SK-N-SH treated with all-trans-retinoic acid at 6 μM for 48 hours (cell line): Measurements from ENCODE around the gene ACE.

ENCODE experiments used
- ARNTL ChIP-seq: fragments of 450-650 bp; formaldehyde crosslinking; IDR thresholded peaks from 2 replicates; pipeline ENCODE4 v1.5.0; 2020; ENCODE audit warnings: low read depth, mild to moderate bottlenecking, moderate library complexity, borderline replicate concordance
- OSR1 ChIP-seq: fragments of 250-450 bp; sonication (Bioruptor Pico); IDR thresholded peaks from 2 replicates; pipeline ENCODE4 v1.8.0; 2022; ENCODE audit warnings: moderate library complexity, mild to moderate bottlenecking, inconsistent platforms
- PPARA ChIP-seq: fragments of 250-450 bp; sonication (Bioruptor Pico); IDR thresholded peaks from 2 replicates; pipeline ENCODE4 v1.5.0; 2020; ENCODE audit warnings: mild to moderate bottlenecking, borderline replicate concordance
- RARB ChIP-seq: fragments of 250-450 bp; sonication (Bioruptor Pico); IDR thresholded peaks from 2 replicates; pipeline ENCODE4 v1.8.0; 2021; ENCODE audit warnings: mild to moderate bottlenecking, moderate library complexity
- SNAI2 ChIP-seq: fragments of 250-450 bp; sonication (Bioruptor Pico); IDR thresholded peaks from 2 replicates; pipeline ENCODE4 v1.5.0; 2020; ENCODE audit warnings: mild to moderate bottlenecking, moderate library complexity
- TOX ChIP-seq: fragments of 250-450 bp; sonication (Bioruptor Pico); IDR thresholded peaks from 2 replicates; pipeline ENCODE4 v1.8.0; 2021; ENCODE audit warnings: mild to moderate bottlenecking, moderate library complexity, borderline replicate concordance
- ZFP3 ChIP-seq: fragments of 250-450 bp; sonication (Bioruptor Pico); IDR thresholded peaks from 2 replicates; pipeline ENCODE4 v1.5.0; 2020; ENCODE audit warnings: mild to moderate bottlenecking, moderate library complexity
- ZFP30 ChIP-seq: fragments of 450-650 bp; formaldehyde crosslinking; IDR thresholded peaks from 2 replicates; pipeline ENCODE4 v1.5.0; 2022; ENCODE audit warnings: mild to moderate bottlenecking, moderate library complexity
- ZNF565 ChIP-seq: fragments of 450-650 bp; formaldehyde crosslinking; conservative IDR thresholded peaks from 2 replicates; pipeline ENCODE4 v1.5.0; 2020; ENCODE audit warnings: low read depth, mild to moderate bottlenecking, moderate library complexity
- ZNF70 ChIP-seq: fragments of 450-650 bp; formaldehyde crosslinking; IDR thresholded peaks from 2 replicates; pipeline ENCODE4 v1.5.0; 2020; ENCODE audit warnings: mild to moderate bottlenecking, moderate library complexity
- TF ChIP-seq, protein P1 (sequence below): fragments of 250-450 bp; sonication (Bioruptor Pico); IDR thresholded peaks from 2 replicates; pipeline ENCODE4 v1.8.0; 2020; ENCODE audit warnings: mild to moderate bottlenecking, moderate library complexity, borderline replicate concordance
- TF ChIP-seq, protein P2 (sequence below): fragments of 250-450 bp; sonication (Bioruptor Pico); IDR thresholded peaks from 2 replicates; pipeline ENCODE4 v1.8.0; 2021; ENCODE audit warnings: low read depth, mild to moderate bottlenecking, moderate library complexity, borderline replicate concordance
- TF ChIP-seq, protein P3 (sequence below): fragments of 250-450 bp; sonication (Bioruptor Pico); IDR thresholded peaks from 2 replicates; pipeline ENCODE4 v1.5.0; 2020; ENCODE audit warnings: mild to moderate bottlenecking, moderate library complexity
- TF ChIP-seq, protein P4 (sequence below): fragments of 250-450 bp; sonication (Bioruptor Pico); IDR thresholded peaks from 2 replicates; pipeline ENCODE4 v1.5.1; 2020; ENCODE audit warnings: low read depth, mild to moderate bottlenecking, moderate library complexity

DNA sequence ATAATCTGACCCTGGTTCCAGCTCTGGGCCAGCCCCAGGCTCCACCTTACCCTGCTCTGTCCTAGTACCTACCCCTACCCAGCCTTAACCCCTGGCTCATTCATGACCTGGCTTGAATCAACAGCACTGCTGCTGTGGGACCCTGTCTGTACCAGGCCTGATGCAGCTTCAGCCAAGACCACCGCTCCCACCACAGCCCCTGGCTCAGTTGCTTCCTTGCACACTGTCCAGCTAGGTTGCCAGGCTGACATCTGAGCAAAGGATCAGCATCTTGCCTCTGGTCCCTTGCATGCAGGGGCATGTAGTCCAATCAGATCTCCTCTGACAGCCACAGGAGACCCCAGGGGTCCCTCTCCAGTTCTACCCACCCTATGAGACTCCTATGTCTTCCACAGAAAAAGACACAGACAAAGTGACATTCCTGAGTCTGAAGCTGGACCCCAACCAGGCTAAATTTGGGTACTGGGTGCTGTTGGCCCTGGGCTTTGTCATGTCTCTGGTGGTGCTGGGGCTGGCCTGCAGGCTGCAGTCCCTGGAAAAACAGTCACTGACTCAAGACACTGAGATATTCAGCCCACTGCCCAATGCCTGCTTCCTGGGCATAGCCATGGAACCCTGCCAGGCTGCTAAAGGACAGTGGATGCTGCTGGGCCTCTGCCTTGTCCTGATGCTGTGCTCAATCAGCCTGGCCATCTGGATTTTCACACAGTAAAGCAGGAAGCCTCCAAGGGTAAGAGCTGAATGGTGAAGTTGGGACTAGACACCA, 42.4 kb downstream of the ACE start:
- TF ChIP-seq, protein P1, sequence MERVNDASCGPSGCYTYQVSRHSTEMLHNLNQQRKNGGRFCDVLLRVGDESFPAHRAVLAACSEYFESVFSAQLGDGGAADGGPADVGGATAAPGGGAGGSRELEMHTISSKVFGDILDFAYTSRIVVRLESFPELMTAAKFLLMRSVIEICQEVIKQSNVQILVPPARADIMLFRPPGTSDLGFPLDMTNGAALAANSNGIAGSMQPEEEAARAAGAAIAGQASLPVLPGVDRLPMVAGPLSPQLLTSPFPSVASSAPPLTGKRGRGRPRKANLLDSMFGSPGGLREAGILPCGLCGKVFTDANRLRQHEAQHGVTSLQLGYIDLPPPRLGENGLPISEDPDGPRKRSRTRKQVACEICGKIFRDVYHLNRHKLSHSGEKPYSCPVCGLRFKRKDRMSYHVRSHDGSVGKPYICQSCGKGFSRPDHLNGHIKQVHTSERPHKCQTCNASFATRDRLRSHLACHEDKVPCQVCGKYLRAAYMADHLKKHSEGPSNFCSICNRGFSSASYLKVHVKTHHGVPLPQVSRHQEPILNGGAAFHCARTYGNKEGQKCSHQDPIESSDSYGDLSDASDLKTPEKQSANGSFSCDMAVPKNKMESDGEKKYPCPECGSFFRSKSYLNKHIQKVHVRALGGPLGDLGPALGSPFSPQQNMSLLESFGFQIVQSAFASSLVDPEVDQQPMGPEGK (CRISPR knock-in tag) = no peak
- TF ChIP-seq ZNF565 (CRISPR knock-in tag) (no peak), ARNTL (CRISPR knock-in tag) (no peak), ZFP30 (CRISPR knock-in tag) (no peak), SNAI2 (no peak), RARB (CRISPR knock-in tag) (no peak), PPARA (CRISPR knock-in tag) (no peak), TOX (CRISPR knock-in tag) (no peak), ZFP3 (CRISPR knock-in tag) (no peak), OSR1 (CRISPR knock-in tag) (no peak), ZNF70 (CRISPR knock-in tag) (no peak)
- TF ChIP-seq, protein P2, sequence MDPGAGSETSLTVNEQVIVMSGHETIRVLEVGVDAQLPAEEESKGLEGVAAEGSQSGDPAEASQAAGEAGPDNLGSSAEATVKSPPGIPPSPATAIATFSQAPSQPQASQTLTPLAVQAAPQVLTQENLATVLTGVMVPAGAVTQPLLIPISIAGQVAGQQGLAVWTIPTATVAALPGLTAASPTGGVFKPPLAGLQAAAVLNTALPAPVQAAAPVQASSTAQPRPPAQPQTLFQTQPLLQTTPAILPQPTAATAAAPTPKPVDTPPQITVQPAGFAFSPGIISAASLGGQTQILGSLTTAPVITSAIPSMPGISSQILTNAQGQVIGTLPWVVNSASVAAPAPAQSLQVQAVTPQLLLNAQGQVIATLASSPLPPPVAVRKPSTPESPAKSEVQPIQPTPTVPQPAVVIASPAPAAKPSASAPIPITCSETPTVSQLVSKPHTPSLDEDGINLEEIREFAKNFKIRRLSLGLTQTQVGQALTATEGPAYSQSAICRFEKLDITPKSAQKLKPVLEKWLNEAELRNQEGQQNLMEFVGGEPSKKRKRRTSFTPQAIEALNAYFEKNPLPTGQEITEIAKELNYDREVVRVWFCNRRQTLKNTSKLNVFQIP = no peak
- TF ChIP-seq, protein P3, sequence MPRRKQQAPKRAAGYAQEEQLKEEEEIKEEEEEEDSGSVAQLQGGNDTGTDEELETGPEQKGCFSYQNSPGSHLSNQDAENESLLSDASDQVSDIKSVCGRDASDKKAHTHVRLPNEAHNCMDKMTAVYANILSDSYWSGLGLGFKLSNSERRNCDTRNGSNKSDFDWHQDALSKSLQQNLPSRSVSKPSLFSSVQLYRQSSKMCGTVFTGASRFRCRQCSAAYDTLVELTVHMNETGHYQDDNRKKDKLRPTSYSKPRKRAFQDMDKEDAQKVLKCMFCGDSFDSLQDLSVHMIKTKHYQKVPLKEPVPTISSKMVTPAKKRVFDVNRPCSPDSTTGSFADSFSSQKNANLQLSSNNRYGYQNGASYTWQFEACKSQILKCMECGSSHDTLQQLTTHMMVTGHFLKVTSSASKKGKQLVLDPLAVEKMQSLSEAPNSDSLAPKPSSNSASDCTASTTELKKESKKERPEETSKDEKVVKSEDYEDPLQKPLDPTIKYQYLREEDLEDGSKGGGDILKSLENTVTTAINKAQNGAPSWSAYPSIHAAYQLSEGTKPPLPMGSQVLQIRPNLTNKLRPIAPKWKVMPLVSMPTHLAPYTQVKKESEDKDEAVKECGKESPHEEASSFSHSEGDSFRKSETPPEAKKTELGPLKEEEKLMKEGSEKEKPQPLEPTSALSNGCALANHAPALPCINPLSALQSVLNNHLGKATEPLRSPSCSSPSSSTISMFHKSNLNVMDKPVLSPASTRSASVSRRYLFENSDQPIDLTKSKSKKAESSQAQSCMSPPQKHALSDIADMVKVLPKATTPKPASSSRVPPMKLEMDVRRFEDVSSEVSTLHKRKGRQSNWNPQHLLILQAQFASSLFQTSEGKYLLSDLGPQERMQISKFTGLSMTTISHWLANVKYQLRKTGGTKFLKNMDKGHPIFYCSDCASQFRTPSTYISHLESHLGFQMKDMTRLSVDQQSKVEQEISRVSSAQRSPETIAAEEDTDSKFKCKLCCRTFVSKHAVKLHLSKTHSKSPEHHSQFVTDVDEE (CRISPR knock-in tag) = no peak
- TF ChIP-seq, protein P4, sequence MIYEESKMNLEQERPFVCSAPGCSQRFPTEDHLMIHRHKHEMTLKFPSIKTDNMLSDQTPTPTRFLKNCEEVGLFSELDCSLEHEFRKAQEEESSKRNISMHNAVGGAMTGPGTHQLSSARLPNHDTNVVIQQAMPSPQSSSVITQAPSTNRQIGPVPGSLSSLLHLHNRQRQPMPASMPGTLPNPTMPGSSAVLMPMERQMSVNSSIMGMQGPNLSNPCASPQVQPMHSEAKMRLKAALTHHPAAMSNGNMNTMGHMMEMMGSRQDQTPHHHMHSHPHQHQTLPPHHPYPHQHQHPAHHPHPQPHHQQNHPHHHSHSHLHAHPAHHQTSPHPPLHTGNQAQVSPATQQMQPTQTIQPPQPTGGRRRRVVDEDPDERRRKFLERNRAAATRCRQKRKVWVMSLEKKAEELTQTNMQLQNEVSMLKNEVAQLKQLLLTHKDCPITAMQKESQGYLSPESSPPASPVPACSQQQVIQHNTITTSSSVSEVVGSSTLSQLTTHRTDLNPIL = no peak
